HG03571 (cell line): ENCODE data around the gene SLC6A17.

Experiments
- ATAC-seq: cut with Tn5 transposase; IDR thresholded peaks from one replicate; pipeline ENCODE4 v1.9.1; 2021; ENCODE audit not compliant: unreplicated experiment

The SLC6A17 gene

DNA sequence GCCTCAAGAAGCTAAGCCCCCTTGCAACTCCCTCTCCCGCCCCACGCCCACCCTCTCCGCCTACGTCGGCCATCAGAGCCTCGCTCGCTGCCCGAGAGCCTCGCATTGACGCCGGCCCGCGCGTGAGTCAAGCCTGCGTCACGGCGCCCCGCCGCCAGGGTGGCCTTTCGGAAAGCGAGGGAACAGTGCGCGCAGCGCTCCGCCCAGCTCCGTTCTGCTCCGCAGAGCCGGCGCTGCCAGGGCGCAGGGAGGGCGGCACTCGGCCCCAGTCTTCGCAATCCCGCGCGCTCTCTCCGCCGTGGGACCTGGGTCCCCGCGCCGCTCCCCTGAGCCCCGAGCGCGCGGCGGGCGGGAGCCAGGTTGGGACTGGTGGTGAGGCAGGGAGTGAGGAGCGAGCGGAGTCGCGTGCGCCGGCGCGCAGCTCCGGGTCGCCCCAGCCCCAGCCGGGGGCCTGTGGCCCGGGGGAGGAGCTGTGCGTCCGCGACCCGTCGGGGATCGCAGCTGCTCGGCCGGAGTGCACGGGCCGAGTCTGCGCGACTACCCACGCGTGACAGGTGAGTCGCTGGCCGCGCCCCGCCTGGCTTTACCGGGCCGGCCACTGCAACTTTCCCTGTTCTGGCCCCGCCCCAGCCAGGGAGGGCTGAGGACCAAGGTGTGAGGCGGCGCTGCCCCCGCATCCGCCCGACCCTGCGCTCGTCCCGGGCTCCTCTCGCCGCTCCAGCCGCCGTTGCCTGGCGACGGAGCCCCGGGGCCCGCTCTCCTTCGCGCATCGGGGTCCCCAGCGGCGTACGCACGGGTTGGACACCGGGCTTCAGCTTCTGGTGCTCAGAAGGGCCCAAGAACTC, at the start of gene SLC6A17:
SLC6A17 (plus strand) TSS at position 165 of the 845 bp plus-strand sequence. CDS start 16,436 bp downstream, outside the sequence.
- no peak for ATAC-seq

DNA sequence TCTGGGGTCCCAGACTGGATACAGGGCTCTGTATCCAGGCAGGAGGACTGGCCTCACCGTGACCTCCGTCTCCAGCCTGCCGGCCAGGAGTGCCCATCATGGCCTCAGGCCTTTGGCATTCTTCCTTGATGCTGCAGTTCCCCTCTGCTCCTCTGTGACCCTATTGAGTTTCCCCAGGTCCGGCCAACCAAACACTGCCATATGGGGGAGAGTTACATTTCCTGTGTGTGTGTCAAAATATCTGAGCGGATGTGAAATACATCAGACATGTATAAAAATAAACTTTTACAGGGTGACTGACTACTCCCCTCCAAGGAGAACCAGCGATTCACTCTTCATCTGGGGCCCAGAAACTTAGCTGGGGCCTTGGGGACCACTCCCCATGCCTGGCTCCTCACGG, 48.2 kb upstream of the SLC6A17 start:
- ATAC-seq, result no peak

- ATAC-seq, result no peak
These were observed 44.0 kb upstream of the SLC6A17 start for GRCh38 chr1:110106013-110106941.

DNA sequence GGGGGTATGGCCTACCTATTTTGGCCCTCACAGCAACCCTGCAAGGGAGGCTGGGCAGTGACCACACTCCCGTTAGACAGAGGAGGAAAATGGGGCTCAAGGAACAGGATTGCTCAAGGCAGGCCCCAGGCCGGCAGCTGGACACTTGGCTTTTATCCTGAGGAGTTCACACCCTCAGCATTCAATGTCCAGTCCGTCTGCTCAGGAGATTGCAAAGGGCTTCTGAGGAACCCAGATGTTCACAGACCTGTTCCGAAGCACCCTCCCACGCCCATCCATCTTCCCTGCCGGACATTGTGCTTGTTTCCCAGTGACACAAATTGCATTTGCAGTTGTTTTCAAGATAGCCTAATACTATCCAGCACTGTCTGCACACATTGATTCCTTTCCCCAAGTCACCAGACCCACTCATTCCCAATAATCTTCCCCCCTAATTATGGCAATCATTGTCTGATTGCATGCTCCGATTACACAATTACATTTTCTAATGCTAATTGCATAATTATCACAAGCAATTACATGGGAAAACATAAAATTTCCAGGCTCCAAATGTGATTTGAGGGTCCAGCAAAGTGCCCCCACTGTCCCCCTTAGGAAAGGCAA, 42.3 kb upstream of the SLC6A17 start:
- ATAC-seq, result no peak

GRCh38 chr1:110111081-110111480, 39.2 kb upstream of the SLC6A17 start:
- no peak for ATAC-seq

DNA sequence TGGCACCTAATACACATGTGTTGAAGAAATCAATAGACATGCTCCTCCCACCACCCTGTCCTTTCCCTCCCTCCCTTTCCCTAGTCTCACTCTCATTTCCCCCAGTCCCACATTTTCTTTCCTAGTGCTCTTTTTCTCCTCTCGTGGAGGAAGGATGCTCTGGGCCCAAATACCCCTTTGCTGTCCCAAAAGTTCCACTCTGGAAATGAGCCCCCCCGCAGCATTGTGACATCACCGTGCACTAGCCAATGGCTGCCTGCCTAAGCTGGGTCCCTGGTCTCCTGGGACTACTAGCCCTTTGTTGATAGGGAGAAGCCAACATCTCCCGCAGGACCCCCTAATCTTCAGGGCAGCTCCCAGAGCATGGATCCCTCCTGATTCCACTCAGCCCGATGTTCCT, 38.2 kb upstream of the SLC6A17 start, which contains the start of gene UBL4B:
UBL4B (plus strand) TSS at position 301 of the 400 bp plus-strand sequence; CDS start at position 393, 92 bp downstream.
- ATAC-seq, result no peak

- no peak for ATAC-seq
These were observed 37.6 kb upstream of the SLC6A17 start for GRCh38 chr1:110112656-110113055.

DNA sequence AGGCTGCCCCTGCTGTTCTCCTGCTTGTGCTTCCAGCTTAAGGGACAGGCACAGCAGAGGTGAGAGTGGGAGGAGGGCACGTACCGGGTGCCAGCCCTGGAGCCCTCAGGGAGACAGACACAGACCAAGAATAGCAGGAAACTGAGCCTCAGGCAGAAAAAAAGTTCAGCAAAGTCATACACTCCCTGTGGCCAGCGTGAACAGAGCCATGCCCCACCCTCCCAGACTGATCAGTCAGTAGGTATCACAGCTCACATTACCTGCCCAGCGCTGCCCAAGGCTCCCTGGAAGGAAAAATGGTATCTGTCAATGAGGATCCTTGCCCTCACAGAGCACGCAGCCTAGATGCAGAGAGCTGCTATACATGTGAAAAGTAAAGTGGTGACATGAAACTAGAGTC, 36.7 kb upstream of the SLC6A17 start:
- no peak for ATAC-seq

- no peak for ATAC-seq
These were observed 36.1 kb upstream of the SLC6A17 start for GRCh38 chr1:110114173-110114572.

DNA sequence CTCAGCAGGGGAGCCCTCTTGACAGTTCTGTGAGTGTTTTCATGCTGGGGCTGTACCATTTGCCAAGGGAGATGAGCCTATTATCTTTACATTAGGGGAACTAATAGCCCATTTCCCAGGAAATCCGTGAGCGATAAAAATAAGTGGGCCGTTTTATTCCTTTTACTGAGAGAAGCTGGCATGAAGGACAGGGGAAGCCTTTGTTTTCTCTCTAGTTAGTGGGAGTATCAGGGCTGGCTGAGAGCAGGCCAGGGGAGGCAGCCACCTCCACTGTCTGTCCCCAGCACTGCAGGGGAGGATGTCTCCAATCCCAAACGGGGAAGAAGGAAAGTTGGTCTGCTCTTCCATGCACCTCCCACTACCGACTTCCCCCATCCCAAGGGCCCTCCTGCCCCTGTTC, 35.5 kb upstream of the SLC6A17 start:
- no peak for ATAC-seq

DNA sequence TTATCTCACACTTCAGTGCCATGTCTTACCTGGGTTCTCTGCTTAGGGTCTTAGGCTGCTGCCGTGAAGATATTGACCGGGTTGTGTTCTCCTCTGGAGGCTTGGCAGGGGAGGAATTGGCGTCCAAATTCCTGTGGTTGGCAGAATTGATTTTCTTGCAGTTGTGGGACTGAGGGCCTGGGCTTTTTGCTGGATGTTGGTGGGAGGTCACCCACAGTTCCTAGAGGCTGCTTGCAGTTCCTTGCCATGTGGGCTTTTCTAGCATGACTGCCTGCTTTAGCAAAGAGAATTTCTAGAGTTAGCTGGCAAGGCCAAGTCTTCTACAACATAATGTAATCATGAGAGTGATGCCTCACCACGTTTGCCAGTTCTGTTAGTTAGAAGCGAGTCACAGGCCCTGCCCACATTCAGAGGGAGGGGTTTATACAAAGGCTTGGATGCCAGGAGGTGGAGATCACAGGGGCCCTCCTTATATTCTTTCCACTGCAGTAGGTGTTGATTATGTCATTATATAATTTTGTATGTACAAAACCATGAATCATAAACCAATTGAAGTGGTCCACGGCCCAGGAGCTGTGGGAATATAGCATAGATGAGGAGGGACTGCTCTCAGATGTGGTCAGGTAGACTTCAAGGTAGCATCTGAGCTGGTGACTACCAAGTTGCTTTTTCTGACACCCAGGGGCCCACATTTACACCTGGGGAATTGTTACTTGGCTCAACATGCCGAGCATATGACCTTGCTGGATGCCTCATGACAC, 31.5 kb upstream of the SLC6A17 start:
- ATAC-seq, result no peak

- ATAC-seq, result no peak
These were observed 30.5 kb upstream of the SLC6A17 start for GRCh38 chr1:110119843-110120242.

- no peak for ATAC-seq
These were observed 29.2 kb upstream of the SLC6A17 start for GRCh38 chr1:110120960-110121561.

DNA sequence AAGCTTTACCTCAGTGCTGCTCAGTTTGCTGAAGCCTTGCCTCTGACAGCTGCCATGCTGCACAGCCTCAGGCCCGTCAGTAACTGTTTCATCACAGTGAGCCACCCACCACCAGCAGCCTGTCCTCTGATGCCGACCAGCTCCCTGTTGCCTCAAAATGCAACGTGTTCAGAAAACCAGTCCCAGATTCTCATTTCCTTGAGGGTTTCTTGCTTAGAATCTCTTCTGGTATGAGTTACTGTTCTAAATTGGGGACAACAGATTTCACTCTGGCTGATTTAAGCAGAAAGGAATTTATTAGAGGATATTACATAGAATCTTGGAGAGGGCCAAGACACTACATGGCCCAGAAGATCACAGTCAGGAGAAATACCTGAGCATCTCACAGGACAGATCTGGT, 27.1 kb upstream of the SLC6A17 start:
- no peak for ATAC-seq

DNA sequence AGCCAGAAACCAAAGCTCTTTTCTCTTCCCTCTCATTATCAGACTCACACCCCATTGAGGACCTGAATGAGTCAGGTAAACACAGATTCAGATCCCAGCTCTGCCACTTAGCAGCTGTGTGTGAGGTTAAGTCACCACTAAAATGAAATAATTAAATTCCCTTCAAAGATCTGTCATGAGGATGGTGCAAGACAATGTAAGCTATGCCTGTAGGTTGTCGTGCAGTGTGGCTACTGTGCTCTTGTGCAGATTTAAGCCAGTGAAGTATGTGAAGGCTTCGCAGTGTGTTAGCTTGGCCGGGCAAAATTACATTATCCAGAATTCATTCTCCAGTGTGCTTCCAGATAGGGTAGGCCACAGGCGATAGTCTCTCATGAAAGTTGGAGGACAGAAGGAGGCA, 24.5 kb upstream of the SLC6A17 start:
- no peak for ATAC-seq

GRCh38 chr1:110130113-110130591, 20.1 kb upstream of the SLC6A17 start:
- no peak for ATAC-seq

DNA sequence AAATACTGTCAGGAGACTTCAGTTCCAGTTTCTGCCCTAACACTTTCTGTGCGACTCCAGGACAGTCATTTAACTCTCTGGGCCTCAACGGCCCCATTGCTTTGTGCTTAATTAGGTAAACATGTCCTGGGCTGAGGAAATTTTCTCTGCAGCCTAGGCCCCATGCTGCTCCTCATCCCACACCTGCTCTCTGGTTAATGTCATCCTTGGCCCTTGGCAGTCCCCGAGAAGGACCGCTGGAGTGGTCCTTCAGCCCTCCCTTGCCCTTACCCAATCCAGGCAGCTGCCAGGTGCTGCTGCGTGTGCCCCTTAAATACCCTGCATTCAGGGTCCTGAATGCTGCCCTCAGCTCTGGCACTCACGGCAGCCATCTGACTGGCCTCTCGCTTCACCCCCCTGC, 19.3 kb upstream of the SLC6A17 start:
- no peak for ATAC-seq

- ATAC-seq, result no peak
These were observed 17.6 kb upstream of the SLC6A17 start for GRCh38 chr1:110132682-110133081.

GRCh38 chr1:110133436-110133835, 16.9 kb upstream of the SLC6A17 start:
- no peak for ATAC-seq

- no peak for ATAC-seq
These were observed 16.2 kb upstream of the SLC6A17 start for GRCh38 chr1:110134050-110134595.
